ENCODE results near the gene ULK2.
A peak's percentile ranks its signal among the peaks of the same experiment; 100 is the strongest.
"Not testable (repeated sequence)": the region's sequence is repeated elsewhere in the genome, so short reads cannot be mapped to it uniquely, and the experiment has no call there.

ULK2 gene

GRCh38 chr17:19867329-19868078, at the start of gene ULK2:
TSS of gene ULK2 (minus strand) at chr17:19867936. CDS start at chr17:19867417, 519 bp downstream.
- DNase-seq = peak; percentile 28 to 72

GRCh38 chr17:19915245-19915978, 47.7 kb upstream of the ULK2 start:
- no peak for DNase-seq

GRCh38 chr17:19911033-19911432, 43.3 kb upstream of the ULK2 start:
- DNase-seq = no peak

GRCh38 chr17:19909139-19909538, 41.4 kb upstream of the ULK2 start:
- no peak for DNase-seq

GRCh38 chr17:19905502-19905901, 37.8 kb upstream of the ULK2 start:
- DNase-seq = no peak

- no peak for DNase-seq
These were observed 37.2 kb upstream of the ULK2 start for GRCh38 chr17:19904924-19905323.

GRCh38 chr17:19904412-19904811, 36.7 kb upstream of the ULK2 start:
- DNase-seq = no peak

GRCh38 chr17:19900809-19901208, 33.1 kb upstream of the ULK2 start:
- DNase-seq = no peak

- DNase-seq = no peak
These were observed 30.2 kb upstream of the ULK2 start for GRCh38 chr17:19897903-19898302.

- DNase-seq = no peak
These were observed 29.5 kb upstream of the ULK2 start for GRCh38 chr17:19897090-19897837.

GRCh38 chr17:19896679-19897078, 28.9 kb upstream of the ULK2 start:
- DNase-seq = no peak

- DNase-seq = not testable (repeated sequence)
These were observed 22.8 kb upstream of the ULK2 start for GRCh38 chr17:19890554-19890953.

GRCh38 chr17:19890001-19890400, 22.3 kb upstream of the ULK2 start:
- DNase-seq = not testable (repeated sequence)

GRCh38 chr17:19886116-19886515, 18.4 kb upstream of the ULK2 start:
- no peak for DNase-seq

- DNase-seq = no peak
These were observed 15.9 kb upstream of the ULK2 start for GRCh38 chr17:19883537-19884215.

- no peak for DNase-seq
These were observed 12.7 kb upstream of the ULK2 start for GRCh38 chr17:19880393-19880792.

GRCh38 chr17:19877364-19877945, 9.7 kb upstream of the ULK2 start:
- DNase-seq = no peak

GRCh38 chr17:19876529-19877161, 8.9 kb upstream of the ULK2 start:
- DNase-seq = no peak

GRCh38 chr17:19874256-19874655, 6.5 kb upstream of the ULK2 start:
- DNase-seq = no peak

- no peak for DNase-seq
These were observed 5.6 kb upstream of the ULK2 start for GRCh38 chr17:19873346-19873745.

GRCh38 chr17:19868079-19868395, 301 bp upstream of the ULK2 start:
- DNase-seq = no peak

GRCh38 chr17:19867079-19867328, 732 bp downstream of the ULK2 start:
- DNase-seq = peak in 1 of 2 experiments; percentile 73

- DNase-seq = no peak
These were observed 2.7 kb downstream of the ULK2 start for GRCh38 chr17:19865021-19865420.

Measured in NCI-H524 (cell line).